PFSK-1 (cell line): ENCODE measurements around the gene KLHL11.

ENCODE experiments used
- FOXP2 ChIP-seq: optimal IDR thresholded peaks from 2 replicates; pipeline ENCODE3; 2011; ENCODE audit warnings: borderline replicate concordance, control low read depth, inconsistent platforms; ENCODE audit not compliant: insufficient read depth; ENCODE audit errors: extremely low read length, extremely low read depth
- POLR2AphosphoS5 ChIP-seq: IDR thresholded peaks from 2 replicates; pipeline ENCODE4 v1.6.1; 2012; ENCODE audit warnings: low read depth, mild to moderate bottlenecking, control low read depth, low read length, moderate library complexity
- SIN3A ChIP-seq: IDR thresholded peaks from 2 replicates; pipeline ENCODE4 v1.6.1; 2012; ENCODE audit warnings: mild to moderate bottlenecking, low read length, moderate library complexity, borderline replicate concordance; ENCODE audit not compliant: insufficient read depth
- TAF1 ChIP-seq: IDR thresholded peaks from 2 replicates; pipeline ENCODE4 v1.6.1; 2012; ENCODE audit warnings: low read length, control low read depth, borderline replicate concordance; ENCODE audit not compliant: insufficient read depth
- TF ChIP-seq, protein P1 (sequence below), 2 experiments: IDR thresholded peaks; 2 replicates each; pipeline versions ENCODE4 v1.6.1 to v1.8.0; 2011 to 2012; ENCODE audit warnings: low read depth in 2 of 2, low read length in 2 of 2, control low read depth in 1 of 2, inconsistent platforms in 1 of 2, mild to moderate bottlenecking in 1 of 2, moderate library complexity in 1 of 2; ENCODE audit not compliant: insufficient read depth in 1 of 2

KLHL11 gene

DNA sequence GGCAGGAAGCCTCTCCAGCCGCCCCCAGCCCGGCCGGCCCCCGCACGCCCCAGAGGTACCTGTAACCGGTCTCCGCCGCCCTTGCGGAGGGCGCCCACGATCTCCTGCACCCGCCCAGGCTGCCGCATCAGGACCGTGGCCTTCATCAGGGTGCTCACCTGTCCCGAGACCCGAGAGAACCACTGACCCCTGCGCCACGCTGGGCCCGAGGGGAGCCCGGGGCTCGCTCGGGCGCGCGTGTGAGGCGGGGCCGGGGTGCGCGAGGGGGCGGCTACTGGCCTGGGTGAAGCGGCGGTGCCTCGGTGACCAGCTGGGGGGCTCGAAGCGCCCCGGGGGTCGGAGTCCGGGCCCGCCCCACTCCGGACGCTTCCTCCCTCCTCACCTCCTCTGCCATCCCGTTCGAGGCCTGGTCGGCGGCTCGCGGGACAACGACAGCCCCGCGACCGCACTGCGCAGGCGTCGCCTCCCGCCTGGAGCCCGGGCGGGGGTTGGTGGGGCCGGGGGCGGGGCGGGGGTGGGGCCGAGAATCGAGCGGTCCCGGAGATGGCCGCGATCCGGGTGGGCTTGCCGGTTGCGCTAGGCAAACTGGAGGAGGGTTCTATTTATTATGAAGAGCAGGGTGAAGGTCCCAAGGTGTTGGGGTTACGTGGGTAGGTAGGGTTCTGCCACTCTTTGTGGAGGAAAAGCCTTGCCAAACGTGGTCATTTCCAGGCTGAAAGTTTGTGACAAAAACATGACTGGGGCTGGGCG, 29.2 kb downstream of the KLHL11 start, which contains the start of gene NT5C3B:
NT5C3B (minus strand) TSS at position 433 of the 750 bp plus-strand sequence; CDS start at position 394, 39 bp downstream.
- TF ChIP-seq, protein P1, sequence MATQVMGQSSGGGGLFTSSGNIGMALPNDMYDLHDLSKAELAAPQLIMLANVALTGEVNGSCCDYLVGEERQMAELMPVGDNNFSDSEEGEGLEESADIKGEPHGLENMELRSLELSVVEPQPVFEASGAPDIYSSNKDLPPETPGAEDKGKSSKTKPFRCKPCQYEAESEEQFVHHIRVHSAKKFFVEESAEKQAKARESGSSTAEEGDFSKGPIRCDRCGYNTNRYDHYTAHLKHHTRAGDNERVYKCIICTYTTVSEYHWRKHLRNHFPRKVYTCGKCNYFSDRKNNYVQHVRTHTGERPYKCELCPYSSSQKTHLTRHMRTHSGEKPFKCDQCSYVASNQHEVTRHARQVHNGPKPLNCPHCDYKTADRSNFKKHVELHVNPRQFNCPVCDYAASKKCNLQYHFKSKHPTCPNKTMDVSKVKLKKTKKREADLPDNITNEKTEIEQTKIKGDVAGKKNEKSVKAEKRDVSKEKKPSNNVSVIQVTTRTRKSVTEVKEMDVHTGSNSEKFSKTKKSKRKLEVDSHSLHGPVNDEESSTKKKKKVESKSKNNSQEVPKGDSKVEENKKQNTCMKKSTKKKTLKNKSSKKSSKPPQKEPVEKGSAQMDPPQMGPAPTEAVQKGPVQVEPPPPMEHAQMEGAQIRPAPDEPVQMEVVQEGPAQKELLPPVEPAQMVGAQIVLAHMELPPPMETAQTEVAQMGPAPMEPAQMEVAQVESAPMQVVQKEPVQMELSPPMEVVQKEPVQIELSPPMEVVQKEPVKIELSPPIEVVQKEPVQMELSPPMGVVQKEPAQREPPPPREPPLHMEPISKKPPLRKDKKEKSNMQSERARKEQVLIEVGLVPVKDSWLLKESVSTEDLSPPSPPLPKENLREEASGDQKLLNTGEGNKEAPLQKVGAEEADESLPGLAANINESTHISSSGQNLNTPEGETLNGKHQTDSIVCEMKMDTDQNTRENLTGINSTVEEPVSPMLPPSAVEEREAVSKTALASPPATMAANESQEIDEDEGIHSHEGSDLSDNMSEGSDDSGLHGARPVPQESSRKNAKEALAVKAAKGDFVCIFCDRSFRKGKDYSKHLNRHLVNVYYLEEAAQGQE (IDR thresholded peaks at IDR 0.05; ENCODE audit: insufficient read depth in 1 of 2, low read depth in 2 of 2, low read length in 2 of 2), result no peak
- TF ChIP-seq SIN3A, result 0 out of 2 replicates have a peak, but pooled peaks have one; percentile 16
- TF ChIP-seq POLR2AphosphoS5, result peak; percentile 68; the same call in 1 of the 2 replicates
- peak; percentile 44 for TF ChIP-seq FOXP2
- TF ChIP-seq TAF1, result peak; percentile 67; the same call in 1 of the 2 replicates

DNA sequence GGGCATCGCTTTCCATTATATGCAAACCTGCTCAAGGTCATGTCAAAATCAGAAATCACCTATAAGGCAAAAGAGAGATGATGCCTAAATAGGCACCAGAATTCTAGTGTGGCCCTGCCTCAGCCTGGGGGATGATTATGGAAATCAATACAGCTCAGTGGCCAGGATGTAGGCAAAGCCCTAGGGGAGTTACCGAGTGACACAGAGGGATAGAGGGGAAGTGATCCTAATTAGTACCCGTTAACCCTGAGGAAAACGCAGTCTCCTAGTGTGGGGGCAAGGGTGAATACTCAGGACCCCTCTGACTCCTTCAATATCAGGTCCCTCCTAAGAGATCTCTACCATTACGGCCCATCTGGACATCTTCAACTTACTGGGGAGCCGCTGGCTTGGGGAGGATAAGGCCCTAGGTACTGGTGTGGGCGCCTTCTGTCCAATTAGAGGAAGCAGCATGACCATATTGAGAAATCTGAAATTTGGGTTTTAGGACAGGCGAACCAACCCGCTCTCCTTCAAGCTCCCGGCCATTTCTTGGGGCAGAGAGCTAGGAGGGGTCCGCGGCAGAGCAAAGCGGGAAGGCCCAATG, 29.9 kb downstream of the KLHL11 start:
- TF ChIP-seq FOXP2 (no peak), SIN3A (no peak), POLR2AphosphoS5 (no peak), TAF1 (no peak)
- TF ChIP-seq, protein P1 (IDR thresholded peaks at IDR 0.05; ENCODE audit: insufficient read depth in 1 of 2, low read depth in 2 of 2, low read length in 2 of 2), result no peak

DNA sequence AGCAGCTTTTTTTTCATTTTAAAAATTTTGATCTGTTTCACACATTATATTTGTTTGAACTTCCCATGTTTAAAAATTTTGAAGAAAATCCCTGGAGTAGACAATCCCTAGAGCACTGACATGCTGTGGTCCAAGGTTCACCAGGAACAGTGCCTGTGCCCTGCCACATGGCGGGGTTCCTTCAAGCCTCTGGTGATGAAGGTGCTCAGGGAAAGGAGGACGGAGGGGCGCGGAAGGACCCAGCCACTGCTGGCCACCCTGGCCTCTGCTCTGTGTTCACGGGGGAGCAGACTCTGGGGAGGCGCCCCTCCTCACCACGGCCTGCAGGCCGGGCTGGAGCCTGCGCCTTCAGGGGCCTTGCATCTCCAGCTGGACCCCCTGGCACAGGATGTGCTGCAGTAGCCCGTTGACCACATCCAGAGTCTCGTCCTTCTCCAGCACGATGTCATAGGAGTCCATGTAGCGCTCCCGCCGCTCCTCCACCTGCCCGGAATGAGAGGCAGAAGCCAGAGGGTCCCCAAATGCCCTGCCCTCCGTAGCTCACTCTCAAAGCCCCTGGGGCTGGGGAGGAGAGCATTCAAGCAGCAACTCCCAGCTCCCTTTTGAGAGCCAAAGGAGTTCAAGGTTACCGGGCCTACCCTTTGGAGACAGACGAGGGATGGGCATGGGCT, 39.9 kb downstream of the KLHL11 start:
- TF ChIP-seq, protein P1 (IDR thresholded peaks at IDR 0.05; ENCODE audit: insufficient read depth in 1 of 2, low read depth in 2 of 2, low read length in 2 of 2), result no peak
- TF ChIP-seq SIN3A, result no peak
- TF ChIP-seq FOXP2, result no peak
- TF ChIP-seq POLR2AphosphoS5, result no peak
- TF ChIP-seq TAF1, result no peak

DNA sequence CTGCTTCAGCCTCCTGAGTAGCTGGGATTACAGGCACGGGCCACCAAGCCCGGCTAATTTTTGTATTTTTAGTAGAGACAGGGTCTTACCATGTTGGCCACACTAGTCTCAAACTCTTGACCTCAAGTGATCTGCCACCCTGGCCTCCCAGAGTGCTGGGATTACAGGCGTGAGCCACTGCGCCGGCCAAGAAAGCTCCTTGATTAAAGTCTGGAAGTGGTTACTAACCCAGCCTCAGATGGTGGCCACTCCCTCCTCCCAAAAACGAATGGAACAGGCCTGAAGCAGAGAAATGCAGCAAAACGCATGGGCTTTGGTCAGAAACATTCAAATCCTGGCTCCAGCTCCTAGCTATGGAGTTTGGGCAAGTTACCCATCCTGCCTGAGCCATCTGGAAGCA, 41.1 kb downstream of the KLHL11 start:
- TF ChIP-seq SIN3A (no peak), POLR2AphosphoS5 (no peak), FOXP2 (no peak), TAF1 (no peak)
- TF ChIP-seq, protein P1 (IDR thresholded peaks at IDR 0.05; ENCODE audit: insufficient read depth in 1 of 2, low read depth in 2 of 2, low read length in 2 of 2), result no peak
